Osteoblast (primary cell): ENCODE results near the gene SPG11. TPM values are rescaled to one million over a fixed set of nuclear protein-coding genes. Genes with fewer than 3 reads are reported as not detected.

Experiments
- DNase-seq: peaks from one replicate; pipeline ENCODE4 v3.0.0; 2011; ENCODE audit warnings: low spot score, mixed read lengths; ENCODE audit not compliant: insufficient read length; ENCODE audit errors: missing footprints
- H2AFZ ChIP-seq: 2 replicates; pipeline ENCODE4 v1.6.0; 2011; ENCODE audit warnings: mild to moderate bottlenecking, low read length
- H3K27ac ChIP-seq: 2 replicates; pipeline ENCODE4 v1.5.1; 2011; ENCODE audit warnings: mild to moderate bottlenecking, low read depth, low read length, moderate library complexity
- H3K27me3 ChIP-seq: 2 replicates; pipeline ENCODE4 v1.6.0; 2012; ENCODE audit warnings: mild to moderate bottlenecking, control low read depth, inconsistent platforms, low read length, moderate library complexity; ENCODE audit not compliant: insufficient read depth
- H3K36me3 ChIP-seq: 2 replicates; pipeline ENCODE4 v1.5.1; 2011; ENCODE audit warnings: mild to moderate bottlenecking, low read length, control low read depth, moderate library complexity; ENCODE audit not compliant: insufficient read depth
- H3K4me1 ChIP-seq: 2 replicates; pipeline ENCODE4 v1.5.1; 2011; ENCODE audit warnings: mild to moderate bottlenecking, low read length, control low read depth, moderate library complexity; ENCODE audit not compliant: insufficient read depth
- H3K4me2 ChIP-seq: 2 replicates; pipeline ENCODE4 v1.6.0; 2011; ENCODE audit warnings: mild to moderate bottlenecking, low read length; ENCODE audit not compliant: insufficient read depth
- H3K4me3 ChIP-seq: fragments of 200-600 bp; sonication (generic); 3 replicates; pipeline ENCODE4 v1.5.1; 2012; ENCODE audit warnings: mild to moderate bottlenecking, low read length, inconsistent platforms; ENCODE audit not compliant: insufficient read depth
- H3K79me2 ChIP-seq: 2 replicates; pipeline ENCODE4 v1.6.0; 2012; ENCODE audit warnings: mild to moderate bottlenecking, low read length, control low read depth, inconsistent platforms; ENCODE audit not compliant: insufficient read depth
- H3K9me3 ChIP-seq: 2 replicates; pipeline ENCODE4 v1.5.1; 2011; ENCODE audit warnings: low read depth, low read length, control low read depth
- H4K20me1 ChIP-seq: 2 replicates; pipeline ENCODE4 v1.6.0; 2012; ENCODE audit warnings: mild to moderate bottlenecking, low read length, control low read depth; ENCODE audit not compliant: insufficient read depth
- CTCF ChIP-seq: IDR thresholded peaks from 2 replicates; pipeline ENCODE4 v1.5.1; 2011; ENCODE audit warnings: mild to moderate bottlenecking, low read depth, low read length, moderate library complexity; ENCODE audit errors: extremely low read depth
- total RNA-seq: library from RNA; depleted of rRNA; stranded (reverse); fragments of >200 nt; gene quantifications from 2 replicates; pipeline ENCODE4 v1.2.3, GENCODE V29; 2012

SPG11 gene
- total RNA-seq, 1 donor = 95.9 TPM

GRCh38 chr15:44542596-44542995 is 120.9 kb downstream of the SPG11 start:
- Histone ChIP-seq H3K4me2 (peak overlapping the region; percentile 67), H2AFZ (no peak overlapping the region), H3K4me1 (peaks cover 43% of the 10 kb centered on the region), H3K9me3 (no peaks in the 10 kb centered on the region), H3K27me3 (no peaks in the 10 kb centered on the region), H3K79me2 (peaks cover 94% of the 10 kb centered on the region), H3K36me3 (peaks cover 27% of the 10 kb centered on the region), H3K27ac (peak overlapping the region; percentile 25), H3K4me3 (no peak overlapping the region), H4K20me1 (peaks cover 41% of the 10 kb centered on the region)
- TF ChIP-seq CTCF = no peak
- DNase-seq = no peak

GRCh38 chr15:44541282-44541958 is 122.0 kb downstream of the SPG11 start:
- H3K4me2 ChIP-seq = peak overlapping the region; percentile 67
- H3K79me2 ChIP-seq = peaks cover 88% of the 10 kb centered on the region
- H3K27ac ChIP-seq = peak overlapping the region; percentile 25
- peak; percentile 69 for DNase-seq
- peaks cover 27% of the 10 kb centered on the region for H3K36me3 ChIP-seq
- H2AFZ ChIP-seq = no peak overlapping the region
- peaks cover 41% of the 10 kb centered on the region for H4K20me1 ChIP-seq
- no peaks in the 10 kb centered on the region for H3K9me3 ChIP-seq
- peaks cover 40% of the 10 kb centered on the region for H3K4me1 ChIP-seq
- no peak overlapping the region for H3K4me3 ChIP-seq
- no peaks in the 10 kb centered on the region for H3K27me3 ChIP-seq
- TF ChIP-seq CTCF = no peak

GRCh38 chr15:44537735-44538240 is 125.7 kb downstream of the SPG11 start:
- H4K20me1 ChIP-seq = peaks cover 23% of the 10 kb centered on the region
- TF ChIP-seq CTCF = no peak
- H3K4me2 ChIP-seq = peak overlapping the region; percentile 88
- no peaks in the 10 kb centered on the region for H3K27me3 ChIP-seq
- no peak for DNase-seq
- H3K4me1 ChIP-seq = peaks cover 38% of the 10 kb centered on the region
- peaks cover 61% of the 10 kb centered on the region for H3K79me2 ChIP-seq
- peaks cover 25% of the 10 kb centered on the region for H3K36me3 ChIP-seq
- H3K4me3 ChIP-seq = peak overlapping the region; percentile 93
- H3K9me3 ChIP-seq = no peaks in the 10 kb centered on the region
- peak overlapping the region; percentile 92 for H3K27ac ChIP-seq
- H2AFZ ChIP-seq = peak overlapping the region; percentile 13

- Histone ChIP-seq H4K20me1 (peaks cover 21% of the 10 kb centered on the region), H3K4me1 (peaks cover 33% of the 10 kb centered on the region), H3K27me3 (no peaks in the 10 kb centered on the region), H3K27ac (peak within 1 kb of the TSS; percentile 92), H3K36me3 (peaks cover 25% of the 10 kb centered on the region), H3K79me2 (peaks cover 54% of the 10 kb centered on the region), H3K4me3 (peak within 1 kb of the TSS; percentile 93), H2AFZ (peak within 1 kb of the TSS; percentile 90), H3K4me2 (peak within 1 kb of the TSS; percentile 94), H3K9me3 (no peaks in the 10 kb centered on the region)
- DNase-seq = peak; percentile 99
- TF ChIP-seq CTCF = no peak
Measured at GRCh38 chr15:44536962-44537734, 126.3 kb downstream of the SPG11 start, which contains the start of gene EIF3J. EIF3J (plus strand) TSS chr15:44537147; CDS start chr15:44537195, 48 bp downstream.
